Parathyroid adenoma (tissue), 2 donors: Measurements from ENCODE around the gene LSM12.

ENCODE experiments used
- H2AFZ ChIP-seq: fragments of 300-600 bp; sonication (generic); one replicate; pipeline ENCODE4 v1.7.0; 2017; ENCODE audit warnings: antibody characterized with exemption, mild to moderate bottlenecking
- H3K27ac ChIP-seq: fragments of 300-600 bp; sonication (generic); one replicate; pipeline ENCODE4 v1.7.0; 2017
- H3K27me3 ChIP-seq: fragments of 300-600 bp; sonication (generic); one replicate; pipeline ENCODE4 v1.7.0; 2017; ENCODE audit warnings: low read length; ENCODE audit not compliant: control insufficient read depth, insufficient read depth
- H3K36me3 ChIP-seq: fragments of 300-600 bp; sonication (generic); one replicate; pipeline ENCODE4 v1.7.0; 2017; ENCODE audit warnings: low read length; ENCODE audit not compliant: control insufficient read depth, insufficient read depth
- H3K4me1 ChIP-seq: fragments of 300-600 bp; sonication (generic); one replicate; pipeline ENCODE4 v1.7.0; 2017; ENCODE audit warnings: control low read depth
- H3K4me2 ChIP-seq: fragments of 300-600 bp; sonication (generic); one replicate; pipeline ENCODE4 v1.7.0; 2017; ENCODE audit warnings: low read length
- H3K4me3 ChIP-seq: fragments of 300-600 bp; sonication (generic); one replicate; pipeline ENCODE4 v1.7.0; 2017; ENCODE audit warnings: low read depth, low read length
- H3K79me2 ChIP-seq: fragments of 300-600 bp; sonication (generic); one replicate; pipeline ENCODE4 v1.7.0; 2017; ENCODE audit warnings: control low read depth
- H3K9ac ChIP-seq: fragments of 300-600 bp; sonication (generic); one replicate; pipeline ENCODE4 v1.7.0; 2017; ENCODE audit warnings: mild to moderate bottlenecking
- H3K9me3 ChIP-seq: fragments of 300-600 bp; sonication (generic); one replicate; pipeline ENCODE4 v1.7.0; 2017; ENCODE audit warnings: low read length; ENCODE audit not compliant: control insufficient read depth
- TF ChIP-seq, protein P1 (sequence below): fragments of 300-600 bp; sonication (generic); IDR thresholded peaks from one replicate; pipeline ENCODE4 v1.7.0; 2017; ENCODE audit warnings: antibody characterized with exemption, mild to moderate bottlenecking
- donor health status: primary hyperparathyroidism.

Gene LSM12

DNA sequence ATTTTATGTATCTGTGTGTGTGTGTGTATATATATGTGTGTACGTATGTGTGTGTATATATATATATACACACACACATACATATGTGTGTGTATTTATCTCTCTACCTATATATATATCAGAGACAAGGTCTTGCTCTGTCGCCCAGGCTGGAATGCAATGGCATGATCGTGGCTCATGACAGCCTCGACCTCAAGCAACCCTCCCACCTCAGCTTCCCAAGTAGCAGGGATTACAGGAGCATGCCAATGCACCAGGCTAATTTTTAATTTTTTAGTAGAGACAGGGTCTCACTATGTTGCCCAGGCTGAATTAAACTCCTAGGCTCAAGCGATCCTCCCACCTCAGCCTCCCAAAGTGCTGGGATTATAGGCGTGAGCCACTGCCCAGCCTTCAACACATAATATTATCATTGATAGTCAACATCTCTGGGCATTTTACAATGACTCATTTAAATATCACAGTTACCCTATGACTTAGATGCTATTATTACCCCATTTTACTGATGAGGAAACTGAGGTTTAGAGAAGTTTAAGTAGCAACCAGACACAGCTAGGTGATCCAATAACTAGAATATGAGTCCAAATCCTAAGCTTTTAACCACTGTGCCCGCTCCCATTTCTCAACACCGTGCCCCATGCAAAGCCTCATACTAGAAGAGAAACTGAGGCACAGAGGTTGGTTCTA is 28.4 kb upstream of the LSM12 start:
- Histone ChIP-seq H3K79me2 (peaks cover 24% of the 10 kb centered on the region), H3K9ac (no peak overlapping the region), H3K4me3 (no peak overlapping the region), H2AFZ (no peak overlapping the region), H3K36me3 (no peaks in the 10 kb centered on the region), H3K27ac (peak overlapping the region; percentile 55), H3K27me3 (no peaks in the 10 kb centered on the region), H3K9me3 (no peaks in the 10 kb centered on the region), H3K4me1 (peaks cover 26% of the 10 kb centered on the region), H3K4me2 (no peak overlapping the region)
- TF ChIP-seq, protein P1, sequence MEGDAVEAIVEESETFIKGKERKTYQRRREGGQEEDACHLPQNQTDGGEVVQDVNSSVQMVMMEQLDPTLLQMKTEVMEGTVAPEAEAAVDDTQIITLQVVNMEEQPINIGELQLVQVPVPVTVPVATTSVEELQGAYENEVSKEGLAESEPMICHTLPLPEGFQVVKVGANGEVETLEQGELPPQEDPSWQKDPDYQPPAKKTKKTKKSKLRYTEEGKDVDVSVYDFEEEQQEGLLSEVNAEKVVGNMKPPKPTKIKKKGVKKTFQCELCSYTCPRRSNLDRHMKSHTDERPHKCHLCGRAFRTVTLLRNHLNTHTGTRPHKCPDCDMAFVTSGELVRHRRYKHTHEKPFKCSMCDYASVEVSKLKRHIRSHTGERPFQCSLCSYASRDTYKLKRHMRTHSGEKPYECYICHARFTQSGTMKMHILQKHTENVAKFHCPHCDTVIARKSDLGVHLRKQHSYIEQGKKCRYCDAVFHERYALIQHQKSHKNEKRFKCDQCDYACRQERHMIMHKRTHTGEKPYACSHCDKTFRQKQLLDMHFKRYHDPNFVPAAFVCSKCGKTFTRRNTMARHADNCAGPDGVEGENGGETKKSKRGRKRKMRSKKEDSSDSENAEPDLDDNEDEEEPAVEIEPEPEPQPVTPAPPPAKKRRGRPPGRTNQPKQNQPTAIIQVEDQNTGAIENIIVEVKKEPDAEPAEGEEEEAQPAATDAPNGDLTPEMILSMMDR = no peak

DNA sequence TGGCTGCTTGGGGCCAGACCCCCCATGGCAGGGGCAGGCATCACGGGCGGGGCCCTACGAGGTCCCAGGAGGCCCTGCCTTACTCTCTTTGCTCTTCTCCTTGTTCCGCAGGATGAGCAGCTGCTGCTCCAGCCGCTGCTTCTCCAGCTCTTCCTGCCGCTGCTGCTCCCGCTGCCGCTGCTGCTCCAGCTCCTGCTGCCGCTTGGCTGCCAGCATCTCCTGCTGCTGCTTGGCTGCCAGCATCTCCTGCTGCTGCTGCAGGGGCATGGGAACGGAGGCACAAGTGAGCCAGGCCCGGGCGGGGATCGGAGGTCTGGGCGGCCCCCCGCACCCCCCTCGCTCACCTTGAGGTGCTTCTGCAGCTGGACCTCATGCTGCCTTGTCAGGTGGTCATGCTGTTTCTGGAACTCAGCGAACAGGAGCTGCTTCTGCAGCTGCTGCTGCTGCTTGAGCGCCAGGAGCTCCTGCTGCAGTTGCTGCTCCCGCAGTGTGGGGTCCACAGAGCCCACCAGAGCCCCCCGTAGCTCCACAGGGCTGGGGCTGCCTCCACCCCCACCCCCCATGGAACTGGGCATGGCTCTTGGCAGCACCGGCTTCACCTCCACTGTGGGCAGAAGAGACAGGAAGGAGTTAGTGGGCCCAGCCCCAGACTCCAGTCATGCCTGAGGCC is 26.9 kb upstream of the LSM12 start:
- Histone ChIP-seq H2AFZ (no peak overlapping the region), H3K4me1 (peaks cover 26% of the 10 kb centered on the region), H3K9ac (no peak overlapping the region), H3K36me3 (no peaks in the 10 kb centered on the region), H3K9me3 (no peaks in the 10 kb centered on the region), H3K4me3 (no peak overlapping the region), H3K27ac (no peak overlapping the region), H3K79me2 (peaks cover 24% of the 10 kb centered on the region), H3K27me3 (no peaks in the 10 kb centered on the region), H3K4me2 (no peak overlapping the region)
- TF ChIP-seq, protein P1 = no peak

DNA sequence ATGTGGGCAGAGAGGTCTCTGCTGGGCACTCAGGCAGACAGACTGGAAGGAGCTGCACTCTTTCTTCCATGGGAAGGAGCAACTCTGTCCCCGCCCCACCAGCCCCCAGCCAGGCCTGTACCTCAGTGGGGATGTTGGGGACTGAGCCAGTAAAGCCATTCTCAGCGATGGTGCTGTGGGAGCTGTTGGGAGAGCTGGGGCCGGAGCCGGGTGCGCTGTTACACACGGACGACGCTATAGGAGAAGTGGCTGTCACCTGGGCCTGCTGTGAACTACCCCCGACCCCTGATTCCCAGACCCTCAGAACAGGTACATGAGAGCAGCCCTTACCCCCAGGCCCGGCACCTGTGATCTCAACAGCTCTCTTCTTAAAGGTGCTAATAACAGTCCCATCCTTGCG is 25.6 kb upstream of the LSM12 start:
- Histone ChIP-seq H3K4me3 (no peak overlapping the region), H3K27ac (no peak overlapping the region), H3K4me1 (peaks cover 16% of the 10 kb centered on the region), H3K4me2 (no peak overlapping the region), H3K9ac (no peak overlapping the region), H3K27me3 (no peaks in the 10 kb centered on the region), H3K36me3 (no peaks in the 10 kb centered on the region), H3K9me3 (no peaks in the 10 kb centered on the region), H3K79me2 (peaks cover 16% of the 10 kb centered on the region), H2AFZ (no peak overlapping the region)
- TF ChIP-seq, protein P1 = no peak

DNA sequence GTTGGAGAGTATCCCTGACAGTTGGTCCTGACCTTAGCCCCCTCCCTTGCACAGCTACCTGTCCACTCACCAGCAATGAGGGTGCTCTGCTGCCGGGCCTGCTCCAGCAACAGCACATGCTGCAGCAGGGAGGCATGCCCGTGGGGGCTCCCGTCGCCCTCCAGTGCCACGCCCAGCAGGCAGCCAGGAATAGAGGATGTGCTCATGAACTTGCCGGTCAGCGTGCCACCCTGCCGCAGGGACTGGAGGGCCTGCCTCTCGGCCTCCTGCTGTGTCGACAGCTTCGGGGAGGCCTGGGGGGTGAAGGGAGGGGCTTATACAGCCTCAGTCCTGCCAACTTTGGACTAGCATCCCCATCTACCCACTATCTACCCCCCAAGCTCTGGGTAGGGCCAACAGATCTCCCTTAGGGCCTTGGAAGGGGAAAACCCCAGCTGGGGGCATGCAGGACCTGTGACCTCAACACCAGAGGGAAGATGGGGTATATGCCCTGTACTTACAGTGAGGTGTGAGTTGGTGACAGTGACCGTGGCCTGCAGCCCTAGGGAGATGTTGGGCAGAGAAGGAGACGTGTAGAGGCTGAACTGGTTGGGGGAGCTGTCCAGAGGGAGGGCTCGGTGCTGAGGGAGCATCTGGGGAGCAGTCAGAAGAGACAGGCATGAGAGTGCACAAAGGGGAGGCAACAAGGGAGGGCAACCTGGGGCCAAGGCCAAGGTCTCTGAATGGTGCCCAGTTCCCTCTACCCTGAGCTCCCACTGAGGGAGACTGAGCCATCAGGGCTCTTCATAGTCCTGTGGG is 24.9 kb upstream of the LSM12 start:
- Histone ChIP-seq H3K27me3 (no peaks in the 10 kb centered on the region), H3K36me3 (no peaks in the 10 kb centered on the region), H2AFZ (no peak overlapping the region), H3K9me3 (no peaks in the 10 kb centered on the region), H3K4me2 (no peak overlapping the region), H3K9ac (no peak overlapping the region), H3K27ac (no peak overlapping the region), H3K4me1 (peaks cover 13% of the 10 kb centered on the region), H3K4me3 (no peak overlapping the region), H3K79me2 (peaks cover 12% of the 10 kb centered on the region)
- TF ChIP-seq, protein P1 = no peak
